ENCODE measurements around the gene ARCN1.

ARCN1 gene

DNA sequence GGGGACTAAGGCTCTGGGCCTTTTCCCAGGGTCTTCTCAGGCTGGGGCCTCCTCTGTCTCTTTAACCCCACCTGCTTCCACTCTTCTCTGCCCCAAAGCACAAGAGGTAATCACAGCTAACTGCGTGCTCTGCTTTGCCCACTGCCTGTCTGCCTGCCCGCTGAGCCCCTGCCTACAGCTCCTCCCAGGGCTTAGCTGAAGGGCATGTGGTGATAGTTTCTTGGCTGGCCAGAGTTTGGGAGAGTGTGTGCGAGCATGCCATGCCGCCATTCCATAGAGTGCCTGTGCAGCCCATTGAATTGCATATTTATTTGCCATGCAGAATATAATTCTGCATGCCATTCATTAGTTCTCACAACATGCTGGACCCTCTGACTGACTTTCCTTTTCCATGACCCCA is 67.7 kb downstream of the ARCN1 start:
- no peak for DNase-seq

DNA sequence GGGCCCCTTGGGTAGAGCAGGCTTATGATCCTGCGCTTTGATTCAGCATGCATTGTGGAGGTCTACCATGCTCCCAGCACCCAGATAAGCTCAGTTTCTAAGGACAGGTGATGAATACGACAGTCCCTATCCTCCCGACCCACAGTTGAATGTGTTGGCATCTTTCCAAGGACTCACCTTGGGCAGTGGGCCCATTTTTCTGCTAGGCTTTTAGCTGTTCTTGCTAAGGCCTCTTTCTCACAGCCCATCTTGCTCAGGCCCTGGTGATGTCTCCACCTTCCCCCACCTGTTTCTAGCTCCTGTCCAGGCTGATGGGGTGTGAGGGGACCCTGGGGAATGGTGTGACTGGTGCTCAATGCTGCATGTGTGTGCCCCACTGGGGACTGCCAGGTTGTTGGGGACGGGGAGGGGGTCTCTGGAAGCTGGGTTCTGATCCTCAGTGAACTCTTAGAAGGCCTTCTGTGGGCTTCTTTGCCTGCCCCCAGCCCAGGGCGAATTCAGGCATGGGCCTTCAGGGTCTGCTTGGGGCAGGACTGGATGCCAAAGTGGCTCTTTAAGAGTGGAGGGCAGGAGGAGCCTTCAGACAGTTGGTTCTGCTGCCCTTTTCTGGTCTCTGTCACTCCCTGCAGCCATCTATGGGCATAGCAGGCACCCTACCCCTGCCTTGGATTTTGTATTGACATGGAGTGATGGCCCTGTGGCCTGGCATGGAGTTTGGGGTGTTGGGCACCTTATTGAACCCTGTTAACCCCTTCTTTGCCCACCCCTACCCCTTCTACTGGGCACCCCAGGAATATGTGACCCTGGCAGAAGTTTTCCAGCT is 68.3 kb downstream of the ARCN1 start:
- DNase-seq: no peak

DNA sequence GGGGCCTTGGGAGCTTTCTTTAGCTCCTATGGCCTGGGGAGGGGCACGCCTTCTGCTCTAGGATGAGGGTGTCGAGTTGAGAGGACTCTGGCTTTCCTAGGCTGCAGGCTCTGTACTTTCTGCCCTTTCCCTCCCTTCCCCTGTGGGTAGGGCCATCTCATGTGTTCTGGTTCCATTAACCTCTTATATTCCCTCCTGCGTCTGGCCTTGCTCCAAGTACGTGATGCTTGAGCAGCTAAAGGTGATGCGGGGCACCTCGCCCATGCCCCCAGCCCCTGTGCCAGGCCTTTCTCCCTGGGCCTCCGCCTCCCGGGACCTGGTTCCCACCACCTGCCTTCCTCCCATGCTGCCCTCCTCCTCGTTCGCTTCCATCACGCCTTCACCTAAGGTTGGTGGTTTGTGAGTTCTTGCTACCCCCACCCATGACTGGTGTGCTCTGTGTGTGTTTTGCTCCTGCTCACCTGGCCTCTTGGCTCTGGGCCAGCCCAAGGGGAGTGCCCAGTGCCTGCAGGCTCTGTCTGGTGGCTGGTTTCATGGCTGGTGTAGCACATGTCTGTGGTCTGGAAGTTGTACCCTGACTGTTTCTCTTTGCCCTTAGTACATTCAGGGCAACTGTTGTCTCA is 69.3 kb downstream of the ARCN1 start:
- DNase-seq: no peak

DNA sequence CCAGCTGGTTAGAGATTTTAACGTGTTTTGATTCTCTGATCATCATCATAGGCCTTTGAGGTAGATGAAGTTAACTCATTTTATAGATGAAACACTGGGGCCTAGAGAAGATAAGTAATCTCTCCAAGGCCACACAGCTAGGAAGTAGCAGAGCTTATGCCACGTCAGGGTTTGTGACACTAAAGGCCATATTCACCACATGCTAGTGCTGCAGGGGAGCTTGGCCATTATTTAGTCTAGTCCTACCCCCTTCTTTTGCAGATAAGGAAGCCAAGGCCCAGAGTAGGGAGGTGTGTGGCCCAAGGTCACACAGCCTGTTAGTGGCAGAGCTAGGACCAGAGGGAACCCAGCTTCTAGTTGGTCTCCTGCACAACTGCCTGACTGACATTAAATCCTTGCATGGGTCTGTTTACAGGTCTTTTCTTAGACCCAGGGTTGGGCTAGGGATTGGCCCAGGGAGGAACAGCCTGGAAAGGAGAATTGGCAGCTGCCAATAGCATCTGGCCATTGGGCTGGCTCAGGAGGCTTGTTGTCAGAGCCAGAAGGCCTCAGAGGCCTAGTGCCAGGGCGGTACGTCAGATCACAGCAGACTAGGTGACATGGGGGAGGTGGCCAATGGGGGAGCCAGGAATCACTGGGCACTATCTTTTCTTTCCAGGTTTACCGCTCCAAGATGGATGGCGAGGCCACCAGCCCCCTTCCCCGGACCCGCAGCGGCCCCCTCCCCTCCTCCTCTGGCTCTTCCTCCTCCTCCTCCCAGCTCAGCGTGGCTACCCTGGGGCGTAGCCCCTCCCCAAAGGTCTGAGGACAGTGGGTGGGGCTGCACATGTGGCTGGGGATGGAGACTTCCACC is 71.2 kb downstream of the ARCN1 start:
- no peak for DNase-seq

DNA sequence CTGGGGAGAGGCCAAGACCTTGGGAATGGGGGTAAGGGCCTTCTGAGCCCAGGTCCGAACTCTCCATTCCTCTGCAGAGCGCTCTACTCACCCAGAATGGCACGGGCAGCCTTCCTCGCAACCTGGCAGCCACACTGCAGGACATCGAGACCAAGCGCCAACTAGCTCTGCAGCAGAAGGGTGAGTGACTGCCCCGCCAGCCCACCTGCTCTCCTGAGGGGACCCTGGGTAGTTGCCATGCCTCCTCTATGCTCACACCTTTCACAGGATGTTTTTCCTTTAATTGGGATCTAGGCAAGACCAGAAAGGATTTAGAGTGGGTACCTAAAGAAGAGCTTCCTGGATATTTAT is 71.8 kb downstream of the ARCN1 start:
- DNase-seq: no peak

DNA sequence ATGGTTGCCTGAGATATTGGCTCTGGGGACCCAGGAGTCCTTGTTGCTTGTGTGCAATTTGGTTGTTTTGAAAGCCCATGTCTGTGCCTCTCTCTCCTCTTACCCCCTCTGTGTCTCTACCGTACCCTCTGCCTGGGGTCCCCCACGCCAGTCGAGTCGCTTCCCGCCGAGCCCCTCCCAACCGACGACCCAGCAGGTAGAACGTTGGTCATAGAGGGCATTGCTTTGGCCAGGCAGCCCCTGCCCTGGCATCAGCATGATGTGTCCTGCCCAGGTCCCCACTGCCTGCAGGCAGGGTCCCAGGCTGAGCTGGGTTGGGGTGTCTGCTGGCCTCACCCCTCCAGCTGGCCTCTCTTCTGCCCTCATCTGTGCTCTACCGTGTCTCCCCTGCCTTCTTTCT is 72.3 kb downstream of the ARCN1 start:
- no peak for DNase-seq

DNA sequence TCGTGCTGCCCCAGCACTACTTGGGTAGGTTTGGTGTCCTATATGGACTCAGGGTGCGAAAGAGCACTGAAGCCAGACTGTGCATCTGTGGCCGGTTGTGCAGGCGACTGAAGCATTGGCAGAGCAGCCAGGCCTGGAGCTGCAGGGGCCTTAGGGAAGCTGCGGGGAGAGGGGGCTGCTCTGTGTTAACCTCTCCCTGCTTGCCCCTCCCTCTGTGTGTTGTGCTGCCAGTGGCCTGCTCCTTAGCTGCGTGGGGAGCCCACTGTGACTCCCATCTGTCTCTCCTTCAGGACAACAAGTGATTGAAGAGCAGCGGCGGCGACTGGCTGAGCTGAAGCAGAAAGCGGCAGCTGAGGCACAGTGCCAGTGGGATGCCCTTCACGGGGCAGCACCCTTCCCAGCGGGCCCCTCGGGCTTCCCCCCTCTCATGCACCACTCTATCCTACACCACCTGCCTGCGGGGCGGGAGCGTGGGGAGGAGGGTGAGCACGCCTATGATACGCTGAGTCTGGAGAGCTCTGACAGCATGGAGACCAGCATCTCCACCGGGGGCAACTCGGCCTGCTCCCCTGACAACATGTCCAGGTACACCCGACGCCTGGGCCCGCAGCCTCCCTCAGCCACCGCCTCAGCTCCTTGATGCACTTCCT is 73.0 kb downstream of the ARCN1 start:
- no peak for DNase-seq

DNA sequence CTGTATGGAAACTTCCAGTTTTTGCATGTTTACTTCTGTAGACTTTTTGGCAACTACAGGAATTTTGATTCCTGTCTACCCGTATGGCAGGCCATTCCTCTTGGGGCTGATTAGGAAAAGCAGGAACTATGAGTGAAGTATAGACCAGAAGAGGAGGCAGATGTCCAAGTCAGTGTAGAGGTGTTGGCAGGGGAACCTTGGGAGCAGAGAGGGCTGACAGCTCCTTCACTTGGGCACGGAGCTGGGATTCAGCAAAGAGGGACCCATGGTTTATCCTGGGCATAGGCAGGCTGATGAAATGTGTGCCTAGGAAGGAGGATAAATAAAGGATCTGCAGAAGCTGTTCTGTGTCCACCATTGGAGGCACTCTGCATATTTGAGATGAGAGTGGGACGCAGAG is 74.2 kb downstream of the ARCN1 start:
- DNase-seq: no peak

DNA sequence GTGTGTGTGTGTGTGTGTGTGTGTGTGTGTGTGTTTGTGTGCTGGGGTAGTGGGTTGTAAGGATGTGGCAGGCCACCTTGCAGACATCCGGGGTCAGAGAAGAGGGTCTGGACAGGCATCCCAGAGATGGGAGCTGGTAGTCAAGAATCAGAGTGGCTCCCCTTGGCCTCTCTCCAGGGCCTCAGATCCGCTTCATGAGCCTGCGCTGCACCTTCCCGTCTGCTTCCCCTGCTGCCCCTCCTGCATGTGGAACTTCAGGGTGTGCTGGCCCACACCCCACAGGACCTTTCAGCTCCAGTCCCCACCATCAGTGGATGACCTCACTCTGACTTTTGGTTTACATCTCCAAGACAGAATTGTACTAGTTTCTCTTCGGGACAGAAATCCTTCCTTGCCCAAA is 76.1 kb downstream of the ARCN1 start:
- DNase-seq: no peak

DNA sequence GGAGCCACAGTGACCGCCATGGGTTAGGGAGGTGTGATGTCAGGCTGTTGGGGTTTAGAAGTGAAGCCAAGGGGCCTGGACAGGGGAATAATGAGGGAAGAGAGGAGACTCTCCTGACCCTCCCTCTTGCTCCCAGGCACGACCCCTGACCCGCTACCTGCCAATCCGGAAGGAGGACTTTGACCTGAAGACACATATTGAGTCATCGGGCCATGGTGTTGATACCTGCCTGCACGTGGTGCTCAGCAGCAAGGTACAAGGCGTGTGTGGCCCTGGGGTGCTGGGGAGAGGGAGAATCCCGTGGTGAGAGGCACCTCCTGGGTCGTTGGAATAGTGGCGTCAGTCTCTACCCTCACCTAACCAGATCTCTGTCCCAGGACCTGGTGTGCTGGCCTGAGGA is 77.7 kb downstream of the ARCN1 start:
- DNase-seq: no peak

DNA sequence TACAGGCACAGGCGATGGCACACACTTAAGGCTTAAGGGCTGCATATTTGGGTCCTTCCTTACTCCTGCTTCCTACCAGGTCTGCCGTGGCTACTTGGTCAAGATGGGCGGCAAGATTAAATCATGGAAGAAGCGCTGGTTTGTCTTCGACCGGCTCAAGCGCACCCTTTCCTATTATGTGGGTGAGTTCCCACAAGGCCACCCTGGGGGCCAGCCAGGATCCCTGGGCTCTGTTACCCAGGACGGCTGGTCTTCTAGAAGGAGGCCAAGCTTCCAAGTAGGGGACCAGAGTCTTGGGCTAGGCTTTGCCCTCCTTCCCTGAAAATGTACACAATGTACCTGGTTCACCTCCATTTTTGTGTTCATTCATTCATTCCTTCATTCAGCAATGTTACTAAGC is 78.2 kb downstream of the ARCN1 start:
- DNase-seq: no peak

DNA sequence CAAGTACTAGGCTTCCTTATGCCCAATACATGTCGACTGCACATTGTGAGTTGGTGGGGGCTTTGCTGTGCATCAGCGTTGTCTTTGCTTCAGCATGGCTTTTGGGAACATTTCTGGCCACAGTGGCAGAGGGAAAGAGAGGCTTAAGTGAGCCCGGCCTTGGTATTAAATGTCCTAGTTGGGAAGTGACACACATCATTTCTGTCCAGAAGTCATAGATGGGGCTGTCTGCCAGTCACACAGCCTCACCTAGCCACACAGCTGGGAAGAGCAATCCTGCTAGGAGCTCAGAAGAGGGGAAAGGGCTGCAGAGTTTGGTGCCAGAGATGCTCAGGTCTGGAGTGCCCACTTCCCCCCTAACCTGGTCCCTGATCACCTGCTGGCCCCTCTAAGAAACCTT is 79.6 kb downstream of the ARCN1 start:
- no peak for DNase-seq

All from inflammatory macrophage (primary cell).